Measurements from ENCODE around the gene PLXNA4. TPM values are rescaled to one million over a fixed set of nuclear protein-coding genes. Genes with fewer than 3 reads are reported as not detected.

PLXNA4 gene
- total RNA-seq (2014; rRNA removed; shearing (Covaris generic)), result 0.54 and 0.80 TPM in 2 replicates
- polyA plus RNA-seq (2016; fragmentation: Nextera tagmentation; extraction: Ambion mirVana), result 0.08 and 0.14 TPM in 2 replicates
- long read RNA-seq, partial matches to known transcripts, result 1 of 1 reads
- long read RNA-seq, other reads (novel, unspliced or antisense), result 0 of 1 reads

GRCh38 chr7:132575982-132576720, at the start of gene PLXNA4:
TSS of gene PLXNA4 (minus strand) at chr7:132576470. CDS start at chr7:132508693, 67,777 bp downstream.
- Histone ChIP-seq H3F3A (replicated peaks; ENCODE audit: low read depth) (peaks cover 3% of the 10 kb centered on the region; the same call in 1 of the 2 replicates), H3K36me3 (ENCODE audit: insufficient read depth) (no peaks in the 10 kb centered on the region), H2AFZ (peak within 1 kb of the TSS; percentile 91), H4K20me1 (replicated peaks; ENCODE audit: insufficient read depth) (peaks cover 4% of the 10 kb centered on the region; the same call in 1 of the 2 replicates), H3K4me2 (peak within 1 kb of the TSS; percentile 93), H3K27me3 (ENCODE audit: insufficient read depth) (peaks cover 88% of the 10 kb centered on the region), H3K4me1 (ENCODE audit: insufficient read depth) (peaks cover 45% of the 10 kb centered on the region), H3K4me3 (peak within 1 kb of the TSS; percentile 74), H3K9me2 (ENCODE audit: insufficient read depth) (no peaks in the 10 kb centered on the region), H3K27ac (ENCODE audit: low read depth) (no peak within 1 kb of the TSS), H3K79me2 (replicated peaks; ENCODE audit: insufficient read depth) (no peaks in the 10 kb centered on the region)
- Mint-ChIP-seq H3K4me3 (peak within 1 kb of the TSS; percentile 74), H3K36me3 (ENCODE audit: low read depth) (no peaks in the 10 kb centered on the region), H3K27me3 (ENCODE audit: insufficient read depth, low read depth, poor library complexity) (peaks cover 73% of the 10 kb centered on the region), H3K9me3 (no peaks in the 10 kb centered on the region), H3K4me1 (peaks cover 42% of the 10 kb centered on the region), H3K27ac (no peak within 1 kb of the TSS)
- DNase-seq (ENCODE audit: low spot score), result peak; percentile 60
- peak; percentile 19 for ATAC-seq
- TF ChIP-seq STAT1 (IDR thresholded peaks at IDR 0.05; ENCODE audit: unreplicated experiment) (no peak), EZH2 (IDR thresholded peaks at IDR 0.05; ENCODE audit: low read depth, unreplicated experiment) (peak; percentile 96), EZH2phosphoT487 (IDR thresholded peaks at IDR 0.05; ENCODE audit: unreplicated experiment) (peak; percentile 88)

GRCh38 chr7:132625651-132626050, 49.4 kb upstream of the PLXNA4 start:
- no peaks in the 10 kb centered on the region for H4K20me1 ChIP-seq (replicated peaks; ENCODE audit: insufficient read depth)
- H3K79me2 ChIP-seq (replicated peaks; ENCODE audit: insufficient read depth), result no peaks in the 10 kb centered on the region
- Mint-ChIP-seq H3K27me3 (ENCODE audit: insufficient read depth, low read depth, poor library complexity) (no peaks in the 10 kb centered on the region), H3K27ac (no peak overlapping the region), H3K36me3 (ENCODE audit: low read depth) (no peaks in the 10 kb centered on the region), H3K4me1 (peaks cover 4% of the 10 kb centered on the region; the same call in 1 of the 3 replicates), H3K4me3 (no peak overlapping the region), H3K9me3 (no peaks in the 10 kb centered on the region)
- no peak overlapping the region for H3K4me2 ChIP-seq
- no peak overlapping the region for H3K4me3 ChIP-seq
- H3K27ac ChIP-seq (ENCODE audit: low read depth), result no peak overlapping the region
- H3K27me3 ChIP-seq (ENCODE audit: insufficient read depth), result no peaks in the 10 kb centered on the region
- DNase-seq (ENCODE audit: low spot score) (no peak), ATAC-seq (no peak)
- no peaks in the 10 kb centered on the region for H3K36me3 ChIP-seq (ENCODE audit: insufficient read depth)
- H2AFZ ChIP-seq, result no peak overlapping the region
- 0 out of 2 replicates have a peak, but pooled peaks cover 3% of the 10 kb centered on the region for H3K9me2 ChIP-seq (ENCODE audit: insufficient read depth)
- H3K4me1 ChIP-seq (ENCODE audit: insufficient read depth), result no peaks in the 10 kb centered on the region
- no peaks in the 10 kb centered on the region for H3F3A ChIP-seq (replicated peaks; ENCODE audit: low read depth)
- TF ChIP-seq CREB1 (CRISPR knock-in tag; IDR thresholded peaks at IDR 0.05; ENCODE audit: low read depth) (no peak), ZNF331 (CRISPR knock-in tag; IDR thresholded peaks at IDR 0.05; ENCODE audit: low read depth) (no peak), EZH2phosphoT487 (IDR thresholded peaks at IDR 0.05; ENCODE audit: unreplicated experiment) (no peak), CTCF (conservative IDR thresholded peaks at IDR 0.05; ENCODE audit: low read depth in 2 of 2) (no peak), ZNF114 (CRISPR knock-in tag; IDR thresholded peaks at IDR 0.05) (no peak), NANOG (IDR thresholded peaks at IDR 0.05; ENCODE audit: borderline replicate concordance) (no peak), REST (IDR thresholded peaks at IDR 0.05; ENCODE audit: unreplicated experiment) (no peak), POLR2AphosphoS5 (IDR thresholded peaks at IDR 0.05; ENCODE audit: low read depth) (no peak)

Measured in GM23338 (cell line).